Stimulated activated CD8-positive, alpha-beta memory T cell treated with anti-CD3 and anti-CD28 coated beads, Interleukin-2, amount 100 ng/mL, for 48 hours (primary cell): Measurements from ENCODE around the gene NT5C1B.
A peak's percentile ranks its signal among the peaks of the same experiment; 100 is the strongest.

ENCODE experiments used
- DNase-seq, 2 donors: peaks; one replicate each; pipeline ENCODE4 v3.0.0-alpha.2; 2020; ENCODE audit warnings: low read depth in 2 of 2

The NT5C1B gene

DNA sequence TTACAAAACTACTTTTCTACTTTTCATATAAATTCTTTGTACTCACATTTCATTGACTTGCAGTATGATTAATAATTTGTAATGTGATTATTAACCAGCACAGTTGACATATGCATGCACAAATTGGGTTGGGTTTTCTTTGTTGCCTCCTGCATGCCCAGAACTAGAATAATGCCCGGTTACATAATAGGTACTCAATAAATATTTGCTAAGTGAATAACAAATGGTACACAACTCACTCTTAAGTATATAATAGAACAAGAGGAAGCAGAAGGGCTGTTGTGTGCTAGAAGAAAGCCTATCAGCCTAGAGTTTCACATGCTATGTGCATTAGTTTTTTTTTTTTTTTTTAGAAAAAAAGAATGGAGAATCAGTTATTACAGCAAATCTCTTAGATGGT is 38.2 kb downstream of the NT5C1B start:
- no peak for DNase-seq

GRCh38 chr2:18550433-18550832 is 38.9 kb downstream of the NT5C1B start:
- DNase-seq: no peak

DNA sequence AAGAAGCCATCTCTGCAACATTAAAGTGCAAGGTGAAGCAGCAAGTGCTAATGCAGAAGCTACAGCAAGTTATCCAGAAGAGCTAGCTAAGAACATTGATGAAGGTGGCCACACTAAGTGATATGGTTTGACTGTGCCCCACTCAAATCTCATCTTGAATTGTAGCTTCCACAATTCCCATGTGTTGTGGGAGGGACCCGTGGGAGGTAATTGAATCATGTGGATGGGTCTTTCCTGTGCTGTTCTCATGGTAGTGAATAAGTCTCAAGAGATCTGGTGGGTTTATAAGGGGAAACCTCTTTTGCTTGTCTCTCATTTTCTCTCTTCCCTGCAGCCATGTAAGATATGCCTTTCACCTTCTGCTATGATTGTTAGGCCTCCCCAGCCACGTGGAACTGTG is 40.3 kb downstream of the NT5C1B start:
- DNase-seq: no peak

- DNase-seq: no peak
Measured at GRCh38 chr2:18548621-18549020, 40.7 kb downstream of the NT5C1B start.

DNA sequence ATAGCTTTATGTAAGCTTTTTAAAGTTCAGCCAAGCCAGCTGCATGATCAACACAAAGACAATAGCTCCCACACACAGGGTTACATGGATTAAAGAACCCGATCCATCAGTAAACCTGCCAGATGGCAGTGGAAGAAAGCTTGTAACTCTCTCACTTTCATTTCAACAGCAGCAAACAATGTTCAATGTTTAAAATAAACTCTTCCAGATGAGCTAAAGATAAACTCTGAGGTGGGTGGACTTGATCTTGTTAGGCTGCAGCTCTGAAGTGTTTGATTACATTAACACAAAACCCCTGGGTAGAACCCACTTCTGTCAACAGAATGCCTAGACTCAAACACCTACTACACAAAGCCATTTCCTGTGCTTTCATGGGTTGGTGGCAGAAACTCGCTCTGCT is 42.8 kb downstream of the NT5C1B start:
- no peak for DNase-seq

DNA sequence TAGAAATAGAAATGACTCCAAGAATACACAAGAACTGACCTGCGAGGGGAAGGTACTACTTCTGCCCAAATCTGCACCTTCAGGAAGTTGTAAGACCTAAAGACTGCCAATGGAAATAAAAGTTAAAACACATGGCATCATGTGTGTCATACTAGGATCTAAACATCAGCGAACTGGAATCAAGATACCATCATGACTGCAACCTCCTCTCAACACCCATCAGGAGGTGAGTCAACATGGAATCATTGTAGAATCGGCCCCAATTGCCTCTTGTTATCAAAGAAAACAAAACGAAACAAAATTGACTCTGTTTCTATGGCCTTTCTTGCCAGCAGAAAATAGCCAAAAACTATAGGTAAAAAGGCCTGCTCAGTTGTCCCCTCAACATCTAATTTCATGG is 44.0 kb downstream of the NT5C1B start:
- DNase-seq: no peak

DNA sequence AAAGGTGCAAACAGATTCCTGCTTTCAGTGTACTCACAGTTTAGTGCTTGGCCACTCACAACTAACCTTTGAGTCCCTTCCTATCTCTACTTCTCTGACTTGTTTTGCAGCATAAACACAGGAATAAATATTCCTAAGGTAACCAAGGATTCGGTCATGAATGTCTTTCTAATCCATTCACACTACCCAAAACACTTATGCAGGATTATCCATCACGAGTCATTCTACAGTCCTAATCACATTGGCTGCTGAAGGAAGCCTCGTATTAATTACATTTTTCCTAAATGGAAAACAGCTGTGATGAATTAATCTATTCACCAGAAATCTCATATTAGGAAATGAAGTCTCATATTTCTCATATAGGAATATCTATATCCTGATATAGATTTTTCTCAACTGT is 45.2 kb downstream of the NT5C1B start:
- DNase-seq: no peak

DNA sequence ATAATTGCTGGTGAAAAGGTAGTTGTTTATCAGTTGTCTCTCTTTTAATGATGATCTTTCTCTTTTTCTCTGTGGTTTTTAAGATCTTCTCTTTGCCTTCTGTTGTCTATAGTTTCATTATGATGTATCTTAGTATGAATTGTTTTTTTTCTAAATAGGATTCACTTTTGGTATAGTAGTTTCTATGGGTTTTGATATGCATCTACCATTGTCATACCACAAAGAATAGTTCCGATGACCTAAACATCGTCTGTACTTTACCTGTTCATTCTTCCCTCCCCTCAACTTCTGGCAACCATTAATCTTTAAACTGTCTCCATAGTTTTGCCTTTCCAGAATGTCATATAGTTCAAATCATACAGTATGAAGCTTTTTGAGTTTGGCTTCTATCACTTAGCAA is 48.5 kb downstream of the NT5C1B start:
- no peak for DNase-seq

DNA sequence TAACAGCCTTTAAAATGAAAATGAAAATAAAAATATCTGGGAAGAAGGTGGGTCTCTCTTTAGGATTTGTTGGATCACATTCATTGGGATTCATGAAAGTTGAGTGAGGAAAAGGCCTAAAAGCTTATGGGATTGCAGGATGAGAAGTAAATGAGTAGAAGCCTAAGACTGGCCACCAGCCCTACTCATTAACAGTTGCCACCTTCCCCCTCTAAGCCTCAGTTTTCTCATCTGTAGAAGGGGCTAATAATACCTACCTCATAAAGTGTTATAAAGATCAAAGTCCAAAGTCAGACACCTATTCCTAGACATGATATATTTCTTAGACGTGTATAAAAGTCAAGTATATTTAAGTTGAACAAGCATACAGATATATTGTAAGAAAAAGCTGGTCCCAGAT is 52.7 kb downstream of the NT5C1B start:
- DNase-seq: no peak

DNA sequence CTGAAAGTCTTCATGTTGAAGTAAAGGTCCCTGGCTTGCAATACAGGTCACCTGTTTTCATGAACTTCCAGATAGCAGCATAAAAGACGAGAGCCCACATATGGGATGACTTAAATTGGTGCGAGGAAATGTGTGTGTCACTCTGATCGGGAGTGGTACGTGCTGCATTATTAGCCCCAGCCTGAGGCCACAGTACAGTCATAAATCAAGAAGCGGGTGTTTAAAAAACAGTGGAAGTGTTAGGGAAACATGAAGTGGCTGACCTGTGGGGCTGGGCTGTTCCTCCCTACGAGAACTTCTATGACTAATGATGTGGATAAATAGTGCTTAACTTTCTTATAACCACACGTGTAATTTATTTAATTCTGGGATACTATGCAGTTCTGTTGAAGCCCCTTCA is 53.3 kb downstream of the NT5C1B start:
- DNase-seq: no peak

DNA sequence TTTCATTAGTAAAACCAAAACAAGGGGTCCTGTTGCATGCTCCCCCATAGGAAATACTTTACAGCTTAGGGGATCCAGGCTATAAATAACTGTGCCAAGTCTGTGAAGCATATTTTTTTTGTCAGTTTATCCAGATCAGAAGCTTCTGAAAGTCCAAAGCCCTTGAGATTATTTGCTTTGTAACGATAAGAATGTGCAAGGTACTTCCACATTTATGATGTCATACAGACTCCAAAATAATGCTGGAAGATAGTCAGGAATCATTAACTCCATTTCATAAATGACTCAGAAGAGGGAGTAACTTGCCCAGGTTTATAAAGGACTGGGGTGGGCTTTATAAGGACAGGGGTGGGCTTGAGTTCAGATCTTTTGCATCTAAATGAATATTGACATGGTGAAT is 58.2 kb downstream of the NT5C1B start:
- no peak for DNase-seq

GRCh38 chr2:18527822-18528221 is 61.5 kb downstream of the NT5C1B start:
- DNase-seq: no peak

DNA sequence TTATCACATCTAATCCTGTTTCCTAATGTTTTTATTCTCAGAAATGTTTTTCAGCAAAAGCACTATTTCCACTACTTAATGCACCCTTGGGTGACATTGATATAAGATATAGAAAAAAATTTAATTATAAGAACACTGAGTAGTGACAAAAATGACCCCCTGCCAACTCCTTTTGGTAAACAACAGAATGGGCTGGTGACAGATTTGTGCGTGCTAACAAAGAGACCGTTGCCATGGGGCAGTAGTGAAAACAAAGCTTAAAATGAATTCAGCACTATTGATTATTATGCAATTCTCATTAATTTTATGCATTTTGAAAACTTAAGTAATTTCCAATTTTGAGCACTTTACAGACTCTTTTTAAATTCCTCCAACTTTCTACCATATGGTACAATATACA is 62.0 kb downstream of the NT5C1B start:
- no peak for DNase-seq

GRCh38 chr2:18526429-18526828 is 62.9 kb downstream of the NT5C1B start:
- DNase-seq: no peak

- no peak for DNase-seq
Measured at GRCh38 chr2:18525852-18526251, 63.5 kb downstream of the NT5C1B start.

DNA sequence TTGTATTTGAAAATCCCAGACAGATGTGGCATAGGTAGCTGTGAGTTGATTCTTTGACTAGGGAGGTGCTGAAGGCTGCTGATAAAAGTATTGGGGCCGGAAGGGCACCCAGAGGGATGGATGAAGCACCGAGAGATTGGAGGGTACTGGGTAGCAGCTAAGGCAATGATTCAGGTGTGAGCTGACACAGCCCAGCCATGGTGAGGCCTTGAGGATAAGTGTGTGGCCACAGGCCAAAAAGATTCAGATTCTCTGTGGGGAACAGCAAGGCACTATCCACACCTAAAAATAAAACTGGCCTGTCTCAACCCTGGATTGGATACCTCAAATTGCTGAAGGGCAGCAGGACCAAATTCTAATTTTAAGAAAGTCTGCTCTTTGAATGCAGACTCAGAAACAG is 64.1 kb downstream of the NT5C1B start:
- no peak for DNase-seq

DNA sequence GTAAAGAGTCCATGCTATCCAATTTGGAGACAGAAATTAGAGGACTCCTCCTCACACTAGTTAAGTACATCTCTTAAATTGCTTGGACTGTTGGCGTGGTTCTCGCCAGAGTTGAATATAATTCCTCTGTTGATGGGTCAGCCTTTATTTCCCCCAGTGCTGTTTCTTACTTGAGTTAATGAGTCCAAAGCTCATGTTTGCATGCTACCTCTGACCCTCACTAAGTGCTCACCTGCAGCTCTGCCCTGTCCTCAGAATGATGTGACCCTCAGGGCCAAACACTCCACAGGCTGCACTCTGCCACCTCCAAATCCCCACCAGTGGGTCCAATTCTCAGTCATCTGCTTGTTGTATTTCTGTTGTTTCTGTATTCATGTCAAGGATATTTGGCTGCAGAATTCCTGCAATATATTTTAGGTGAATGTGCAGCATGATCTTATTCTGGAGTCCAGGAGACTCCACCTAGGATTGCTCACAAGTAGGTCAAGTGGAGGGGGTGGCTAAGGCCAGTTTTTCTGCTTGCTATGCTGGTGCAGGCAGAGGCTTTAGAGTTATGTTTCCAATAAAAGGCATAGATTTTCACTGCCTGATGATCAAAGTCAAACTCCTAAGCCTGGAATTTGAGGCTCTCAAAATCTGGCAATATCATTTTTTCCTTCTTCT is 66.8 kb downstream of the NT5C1B start:
- no peak for DNase-seq

GRCh38 chr2:18520451-18521425 is 68.6 kb downstream of the NT5C1B start:
- DNase-seq: peak; percentile 54 to 62

- DNase-seq: no peak
Measured at GRCh38 chr2:18519914-18520450, 69.4 kb downstream of the NT5C1B start.

DNA sequence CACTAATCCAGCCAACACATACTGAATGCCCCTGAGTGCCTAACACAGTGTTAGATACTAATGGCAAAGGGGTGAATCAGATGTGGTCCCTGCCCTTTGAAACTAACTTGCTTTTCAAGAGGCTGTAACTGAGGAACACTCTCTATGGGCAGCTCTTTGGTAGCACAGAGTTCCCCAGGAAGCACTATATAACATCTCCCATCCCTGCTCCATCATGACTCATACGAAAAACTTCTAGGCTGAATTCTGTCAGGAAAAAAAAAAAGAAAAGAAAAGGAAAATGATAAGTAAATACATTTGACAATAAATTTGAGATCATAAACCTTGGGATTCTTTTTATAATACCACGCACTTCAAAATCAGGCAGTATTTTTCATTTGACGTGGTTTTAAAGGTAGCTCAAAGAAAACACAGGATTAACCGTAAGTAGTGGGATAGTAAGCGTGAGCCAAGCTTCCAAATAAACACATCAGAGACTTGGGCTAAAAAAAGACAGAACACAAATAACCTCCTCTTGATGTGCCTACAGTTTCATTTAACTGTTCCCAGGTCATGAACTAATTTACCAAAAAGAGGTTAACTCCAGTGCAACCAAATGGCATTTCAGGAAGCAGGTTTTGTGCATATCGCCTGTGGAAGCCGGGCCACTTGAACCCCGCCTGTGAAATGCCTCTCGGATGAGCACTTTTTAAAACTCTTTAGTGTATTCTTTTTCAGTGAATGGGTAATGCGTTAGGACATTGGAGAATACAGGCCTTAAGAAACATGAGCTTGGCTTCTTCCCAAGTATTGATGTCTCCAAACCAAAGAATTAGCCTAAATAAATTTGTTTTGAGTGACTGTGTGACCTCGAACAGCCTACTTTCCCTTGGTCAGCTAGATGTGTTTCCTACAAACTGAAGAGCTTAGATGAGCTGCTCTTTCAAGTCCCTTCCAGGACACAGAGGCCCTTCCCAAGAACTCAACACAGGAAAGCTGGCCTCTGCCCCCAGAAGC is 71.0 kb downstream of the NT5C1B start:
- DNase-seq: no peak

DNA sequence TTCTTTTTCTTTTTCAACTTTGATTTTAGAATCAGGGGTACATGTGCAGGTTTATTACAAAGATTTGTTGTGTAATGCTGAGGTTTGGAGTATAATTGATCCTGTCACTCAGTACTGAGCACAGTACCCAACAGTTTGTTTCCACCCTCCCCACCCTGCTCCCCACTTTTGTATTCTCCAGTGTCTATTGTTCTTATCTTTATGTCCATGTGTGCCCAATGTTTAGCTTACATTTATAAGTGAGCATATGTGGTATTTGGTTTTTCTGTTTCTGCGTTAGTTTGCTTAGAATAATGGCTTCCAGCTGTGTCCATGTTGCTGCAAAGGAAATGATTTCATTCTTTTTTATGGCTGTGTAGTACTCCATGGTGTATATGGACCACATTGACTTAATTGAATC is 72.0 kb downstream of the NT5C1B start:
- no peak for DNase-seq

GRCh38 chr2:18516112-18516511 is 73.3 kb downstream of the NT5C1B start:
- no peak for DNase-seq
